NK-92 treated with Interleukin-12 subunit alpha and Interleukin-12 subunit beta, amount 100 ng/mL, for 24 hours (cell line): ENCODE measurements around the gene PCGF3.
A peak's percentile ranks its signal among the peaks of the same experiment; 100 is the strongest.
"Not testable (repeated sequence)": the region's sequence is repeated elsewhere in the genome, so short reads cannot be mapped to it uniquely, and the experiment has no call there.

Experiments
- DNase-seq: peaks from one replicate; lab custom pipeline; 2025; lab: John Stamatoyannopoulos, UW

The PCGF3 gene

GRCh38 chr4:668219-668618 lies 37.4 kb upstream of the PCGF3 start:
- DNase-seq: not testable (repeated sequence)

DNA sequence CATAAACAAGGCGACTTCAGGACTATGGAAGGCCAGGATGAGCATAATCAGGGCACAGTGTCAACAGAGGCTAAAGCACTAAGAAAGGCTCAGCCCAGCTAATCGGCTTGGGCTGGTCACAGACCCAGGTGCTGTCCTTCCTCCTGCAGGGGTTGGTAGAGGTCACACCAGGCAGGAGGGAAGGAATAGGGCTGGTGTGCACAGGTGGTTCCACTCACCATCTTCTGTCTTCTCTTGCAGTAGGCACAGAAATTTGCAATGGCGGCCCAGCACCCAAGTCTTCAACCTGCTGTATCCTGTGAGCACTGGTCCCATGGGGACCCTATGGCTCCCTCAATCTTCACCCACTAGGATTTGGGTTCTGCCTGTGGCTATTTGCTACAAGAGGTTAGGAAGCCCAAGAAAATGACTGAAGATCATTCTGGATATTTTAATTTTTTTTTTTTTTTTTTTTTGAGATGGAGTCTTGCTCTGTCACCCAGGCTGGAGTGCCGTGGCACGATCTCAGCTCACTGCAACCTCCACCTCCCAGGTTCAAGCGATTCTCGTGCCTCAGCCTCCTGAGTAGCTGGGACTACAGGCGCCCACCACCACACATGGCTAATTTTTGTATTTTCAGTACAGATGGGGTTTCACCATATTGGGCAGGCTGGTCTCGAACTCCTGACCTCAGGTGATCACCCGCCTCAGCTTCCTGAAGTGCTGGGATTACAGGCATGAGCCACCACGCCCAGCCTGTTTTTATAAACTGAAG lies 35.6 kb upstream of the PCGF3 start:
- DNase-seq: not testable (repeated sequence)

GRCh38 chr4:671769-672168 lies 33.9 kb upstream of the PCGF3 start:
- no peak for DNase-seq

- DNase-seq: no peak
Measured at GRCh38 chr4:673349-674091, 32.1 kb upstream of the PCGF3 start.

- peak; percentile 96 for DNase-seq
Measured at GRCh38 chr4:674172-675035, 31.2 kb upstream of the PCGF3 start, which contains the start of the genes ATP5ME and MYL5. Gene ATP5ME, minus strand, starts transcription at chr4:674276. Its CDS starts 29 bp downstream, at chr4:674247. Gene MYL5, plus strand, starts transcription at chr4:674542. Its CDS starts 3,485 bp downstream, at chr4:678027.

DNA sequence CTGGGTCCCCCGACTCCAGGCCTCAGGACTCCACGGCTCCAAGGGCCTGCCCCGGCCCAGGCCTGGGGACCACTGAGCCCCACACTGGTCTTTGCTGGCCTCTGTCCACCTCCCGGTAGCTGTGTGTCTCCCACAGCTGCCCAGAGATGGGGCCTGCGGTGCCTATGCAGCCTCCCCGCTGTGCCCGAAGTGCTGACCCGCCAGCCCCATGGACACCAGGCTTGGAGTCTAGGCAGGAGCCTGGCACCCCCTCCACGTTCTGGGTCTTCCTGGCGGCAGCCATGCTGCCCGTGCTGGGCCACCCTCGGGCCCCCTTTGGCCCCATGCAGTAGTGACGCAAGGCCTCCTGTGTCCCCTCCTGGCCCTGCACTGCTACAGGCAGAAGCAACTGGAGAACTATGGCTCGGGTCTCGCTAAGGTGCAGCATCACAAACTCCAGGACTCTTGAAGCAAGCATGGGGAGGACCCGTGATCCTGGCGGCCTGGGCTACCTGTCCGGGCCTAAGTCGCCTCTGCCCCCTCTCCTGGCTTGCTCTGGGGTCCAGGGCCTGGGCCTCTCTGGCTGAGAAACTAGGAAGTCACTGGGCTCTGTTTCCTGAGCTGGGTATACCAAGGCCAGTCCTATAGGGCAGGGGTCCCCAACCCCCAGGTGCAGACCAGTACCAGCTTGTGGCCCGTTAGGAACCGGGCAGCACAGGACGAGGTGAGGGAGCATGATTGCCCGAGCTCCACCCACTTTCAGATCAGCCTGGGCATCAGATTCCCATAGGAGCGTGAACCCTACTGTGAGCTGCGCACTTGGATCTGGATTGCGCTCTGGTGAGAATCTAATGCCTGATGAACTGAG lies 30.4 kb upstream of the PCGF3 start:
- DNase-seq: no peak

DNA sequence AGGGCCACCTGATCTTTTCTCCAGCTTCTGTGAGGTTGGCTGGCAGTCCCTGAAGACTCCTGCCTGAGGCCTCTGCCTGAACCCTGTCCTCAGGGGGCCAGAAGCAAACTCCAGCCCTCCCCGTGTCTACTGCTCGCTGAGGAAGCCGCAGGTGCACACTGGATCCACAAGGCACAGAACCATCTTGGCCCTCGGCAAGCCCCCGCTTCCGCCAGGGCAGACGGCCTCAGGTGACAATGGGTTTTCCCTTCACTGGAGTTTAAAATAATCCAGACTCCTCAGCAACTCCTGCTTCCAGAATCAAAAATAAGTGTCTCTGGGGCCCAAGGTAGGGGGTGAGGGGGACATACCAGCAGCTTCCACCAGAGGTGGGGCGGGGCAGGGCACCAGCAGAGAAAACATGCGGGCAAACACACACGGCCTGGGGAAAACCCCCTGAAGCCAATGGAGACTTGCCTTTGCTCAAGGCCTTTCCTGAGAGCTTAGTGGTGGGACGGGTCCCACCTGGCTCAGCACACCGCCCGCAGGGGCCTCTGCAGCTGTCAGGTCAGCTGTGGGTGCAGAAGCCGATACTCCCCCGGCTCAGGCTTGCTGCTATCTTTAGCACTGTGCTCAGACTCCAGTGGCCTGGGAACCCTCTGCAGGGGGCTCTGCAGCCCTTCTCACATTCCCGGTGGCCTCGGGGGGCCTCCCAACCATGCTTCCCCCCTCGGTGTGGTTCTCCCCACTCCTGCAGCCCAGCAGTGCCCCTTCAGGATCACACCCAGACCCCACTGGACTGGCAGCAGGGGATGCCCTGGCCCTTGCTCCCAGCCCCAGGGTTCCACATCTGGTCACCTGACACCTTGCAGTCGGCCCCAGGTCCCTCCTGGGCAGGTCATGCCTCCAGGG lies 29.4 kb upstream of the PCGF3 start:
- DNase-seq: no peak

DNA sequence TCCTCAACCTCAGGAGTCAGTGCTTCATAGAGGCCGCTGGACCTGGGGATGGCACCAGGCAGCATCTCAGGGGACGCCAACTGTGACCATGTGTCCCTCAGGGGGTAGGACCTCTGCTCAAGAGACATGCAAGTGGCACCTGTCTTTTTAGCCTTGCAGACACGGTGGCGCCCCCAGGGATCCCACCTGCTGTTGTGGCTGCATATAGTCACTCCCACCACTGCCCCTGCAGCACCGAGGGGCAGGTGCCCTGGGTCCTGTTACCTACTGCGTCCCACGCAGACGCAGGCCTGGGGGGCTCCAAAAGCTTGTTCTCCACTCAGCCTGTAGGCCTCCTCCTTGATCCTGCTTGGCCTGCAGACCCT lies 28.8 kb upstream of the PCGF3 start:
- DNase-seq: no peak

DNA sequence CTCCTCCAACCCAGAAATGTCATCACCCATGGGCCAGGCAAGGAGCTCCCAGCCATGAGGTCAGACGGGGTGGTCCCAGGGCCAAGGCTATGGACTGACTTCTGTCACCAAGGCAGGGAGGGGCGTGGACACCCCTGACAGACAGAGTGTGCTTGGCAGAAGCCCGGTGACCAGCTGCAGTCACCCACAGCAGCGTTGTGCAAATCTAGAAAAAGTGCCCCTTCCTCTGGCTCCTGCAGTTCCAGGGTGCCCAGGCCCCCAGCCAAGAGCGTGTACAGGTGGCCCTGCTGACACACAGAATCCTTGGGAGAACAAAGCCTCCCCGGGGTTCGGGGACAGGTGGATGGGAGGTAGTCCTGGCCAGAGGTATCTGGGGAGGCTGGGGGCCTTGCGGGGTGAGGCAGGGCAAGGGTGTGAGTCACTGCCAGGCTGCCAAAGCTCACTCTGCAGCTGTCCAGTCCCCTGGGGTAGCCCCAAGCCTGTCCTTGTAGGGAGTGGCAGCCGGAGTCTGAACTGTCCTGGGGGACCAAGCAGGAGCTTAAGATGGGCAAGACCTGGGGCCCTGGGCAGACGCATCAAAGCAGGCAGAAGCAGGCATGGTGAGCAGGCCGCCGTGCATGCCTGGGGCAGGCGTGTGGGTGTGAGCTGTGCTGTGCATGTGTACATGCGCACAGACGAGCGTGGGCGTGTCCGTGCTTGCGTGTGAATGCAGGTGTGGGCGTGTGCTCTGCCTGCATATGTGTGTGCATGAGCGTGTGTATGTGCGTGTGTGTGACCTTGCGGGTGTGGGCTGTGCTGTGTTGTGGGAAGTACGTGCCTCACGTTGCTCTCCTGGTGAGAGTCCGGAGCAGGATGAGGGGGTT lies 28.0 kb upstream of the PCGF3 start:
- no peak for DNase-seq

DNA sequence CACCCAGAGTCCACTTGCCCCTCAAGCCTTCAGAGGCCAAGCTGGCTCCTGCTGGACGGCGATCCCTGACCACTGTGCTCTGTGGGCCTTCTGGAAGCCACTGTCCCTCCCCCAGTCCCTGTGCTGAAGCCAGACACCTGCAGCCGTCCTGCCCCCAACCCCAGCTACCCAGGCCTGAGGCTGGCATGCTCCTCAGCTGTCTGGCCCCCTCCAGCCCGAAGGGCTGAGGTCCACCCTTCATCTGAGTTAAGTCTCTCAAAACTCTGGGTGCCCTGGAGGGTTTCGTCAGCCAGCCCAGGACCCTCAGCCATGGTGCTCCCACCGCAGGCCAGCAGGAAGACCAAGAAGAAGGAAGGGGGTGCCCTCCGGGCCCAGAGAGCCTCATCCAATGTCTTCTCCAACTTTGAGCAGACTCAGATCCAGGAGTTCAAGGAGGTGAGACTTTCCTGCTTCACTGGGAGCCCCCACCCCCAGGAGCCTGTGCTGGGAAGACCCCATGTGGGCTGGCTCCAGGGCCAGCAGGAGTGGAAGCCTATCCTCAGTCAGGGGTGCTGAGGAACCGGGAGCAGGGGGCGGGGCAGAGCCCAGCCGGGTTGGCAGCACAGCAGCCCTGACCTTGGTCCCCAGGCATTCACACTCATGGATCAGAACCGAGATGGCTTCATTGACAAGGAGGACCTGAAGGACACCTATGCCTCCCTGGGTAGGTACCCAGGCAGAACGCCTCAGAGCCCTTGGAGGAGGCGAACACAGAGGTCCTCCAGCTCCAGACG lies 27.1 kb upstream of the PCGF3 start:
- DNase-seq: no peak

GRCh38 chr4:679104-679481 lies 26.5 kb upstream of the PCGF3 start:
- DNase-seq: no peak

- no peak for DNase-seq
Measured at GRCh38 chr4:679629-680028, 26.0 kb upstream of the PCGF3 start.

- no peak for DNase-seq
Measured at GRCh38 chr4:680091-680490, 25.5 kb upstream of the PCGF3 start.

- DNase-seq: no peak
Measured at GRCh38 chr4:680551-680927, 25.1 kb upstream of the PCGF3 start.

GRCh38 chr4:680928-681645 lies 24.5 kb upstream of the PCGF3 start:
- peak; percentile 56 for DNase-seq

DNA sequence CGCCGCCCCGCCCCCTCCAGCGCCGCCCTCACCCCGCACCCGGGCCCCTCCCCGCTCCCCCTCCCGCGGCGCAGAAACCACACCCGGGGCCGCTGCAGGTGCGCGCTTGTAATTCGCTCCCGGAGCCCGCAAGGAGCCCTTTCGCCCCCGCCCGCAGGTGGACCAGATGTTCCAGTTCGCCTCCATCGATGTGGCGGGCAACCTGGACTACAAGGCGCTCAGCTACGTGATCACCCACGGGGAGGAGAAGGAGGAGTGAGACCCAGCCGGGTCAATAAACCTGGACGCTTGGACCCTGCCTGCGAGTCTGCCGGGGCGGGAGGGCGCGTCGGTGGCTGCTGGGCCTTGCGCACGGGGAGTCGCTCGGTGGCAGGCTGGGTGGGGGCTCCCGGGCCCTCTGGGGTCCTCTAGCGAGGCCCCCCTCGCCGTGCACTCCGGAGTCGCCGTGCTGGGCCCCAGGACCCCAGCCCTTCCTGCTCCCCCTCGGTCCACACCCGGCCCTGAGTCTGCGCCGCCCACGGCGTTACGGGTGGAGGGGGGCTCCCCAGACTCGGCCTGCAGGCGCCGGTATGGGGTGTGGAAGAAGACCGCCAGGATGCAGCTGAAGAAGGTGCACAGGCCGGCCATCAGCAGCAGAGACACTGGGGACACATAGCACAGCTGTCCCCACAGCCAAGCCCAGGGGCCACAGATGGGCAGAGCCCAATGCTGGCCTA lies 23.7 kb upstream of the PCGF3 start:
- no peak for DNase-seq

DNA sequence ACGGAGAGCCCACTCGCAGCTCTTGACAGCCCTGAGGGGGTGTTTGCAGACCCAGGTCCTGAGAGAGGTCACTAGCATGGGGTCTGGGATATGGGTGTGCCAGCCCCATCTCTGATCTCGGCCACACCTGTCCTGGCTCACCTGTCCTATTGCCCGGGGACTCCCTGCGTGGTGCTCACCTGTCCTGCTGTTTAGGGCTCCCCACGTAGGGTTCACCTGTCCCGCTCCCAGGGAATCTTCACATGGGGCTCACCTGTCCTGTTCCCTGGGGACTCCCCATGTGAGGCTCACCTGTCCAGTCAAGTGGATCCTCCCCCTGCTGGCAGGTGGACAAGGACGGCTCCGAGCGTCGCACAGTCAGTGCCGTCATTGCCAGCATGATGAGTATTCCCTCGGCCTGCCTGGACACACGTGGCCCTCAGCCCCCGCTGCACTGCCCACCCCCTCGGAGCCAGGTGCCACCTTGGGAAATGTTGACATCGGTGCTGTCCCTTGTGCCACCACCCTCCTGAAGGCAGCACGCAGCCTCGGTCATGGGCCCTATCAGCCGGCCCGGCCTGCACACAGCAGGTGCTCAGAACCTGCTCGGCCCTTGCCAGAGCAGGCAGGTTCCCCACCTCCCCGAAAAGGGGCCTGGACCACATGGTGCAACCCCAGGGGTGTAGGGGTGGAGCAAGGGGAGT lies 23.0 kb upstream of the PCGF3 start:
- DNase-seq: no peak
